ENCODE measurements around the gene TLR8.

DNA sequence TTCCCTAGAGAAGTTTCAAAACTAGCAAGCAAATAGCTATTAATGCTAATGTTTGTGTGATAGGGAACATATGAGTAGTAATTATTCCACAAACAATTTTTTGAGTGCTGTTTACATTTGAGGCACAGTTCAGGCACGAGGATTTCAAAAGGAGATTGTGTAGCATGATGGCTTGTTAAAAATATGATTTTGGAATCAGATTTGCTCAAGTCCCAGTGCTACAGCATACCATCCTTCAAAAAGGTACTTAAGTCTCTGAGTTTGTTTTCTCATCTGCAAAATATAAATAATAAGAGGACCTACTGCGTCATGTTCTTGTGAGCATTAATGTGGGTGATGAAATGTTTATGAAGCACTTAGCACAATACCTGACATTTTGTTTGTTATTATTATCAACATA, 11.3 kb downstream of the TLR8 start:
- TF ChIP-seq, protein P1, sequence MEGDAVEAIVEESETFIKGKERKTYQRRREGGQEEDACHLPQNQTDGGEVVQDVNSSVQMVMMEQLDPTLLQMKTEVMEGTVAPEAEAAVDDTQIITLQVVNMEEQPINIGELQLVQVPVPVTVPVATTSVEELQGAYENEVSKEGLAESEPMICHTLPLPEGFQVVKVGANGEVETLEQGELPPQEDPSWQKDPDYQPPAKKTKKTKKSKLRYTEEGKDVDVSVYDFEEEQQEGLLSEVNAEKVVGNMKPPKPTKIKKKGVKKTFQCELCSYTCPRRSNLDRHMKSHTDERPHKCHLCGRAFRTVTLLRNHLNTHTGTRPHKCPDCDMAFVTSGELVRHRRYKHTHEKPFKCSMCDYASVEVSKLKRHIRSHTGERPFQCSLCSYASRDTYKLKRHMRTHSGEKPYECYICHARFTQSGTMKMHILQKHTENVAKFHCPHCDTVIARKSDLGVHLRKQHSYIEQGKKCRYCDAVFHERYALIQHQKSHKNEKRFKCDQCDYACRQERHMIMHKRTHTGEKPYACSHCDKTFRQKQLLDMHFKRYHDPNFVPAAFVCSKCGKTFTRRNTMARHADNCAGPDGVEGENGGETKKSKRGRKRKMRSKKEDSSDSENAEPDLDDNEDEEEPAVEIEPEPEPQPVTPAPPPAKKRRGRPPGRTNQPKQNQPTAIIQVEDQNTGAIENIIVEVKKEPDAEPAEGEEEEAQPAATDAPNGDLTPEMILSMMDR (IDR thresholded peaks at IDR 0.05) = no peak
- TF ChIP-seq, protein P2, sequence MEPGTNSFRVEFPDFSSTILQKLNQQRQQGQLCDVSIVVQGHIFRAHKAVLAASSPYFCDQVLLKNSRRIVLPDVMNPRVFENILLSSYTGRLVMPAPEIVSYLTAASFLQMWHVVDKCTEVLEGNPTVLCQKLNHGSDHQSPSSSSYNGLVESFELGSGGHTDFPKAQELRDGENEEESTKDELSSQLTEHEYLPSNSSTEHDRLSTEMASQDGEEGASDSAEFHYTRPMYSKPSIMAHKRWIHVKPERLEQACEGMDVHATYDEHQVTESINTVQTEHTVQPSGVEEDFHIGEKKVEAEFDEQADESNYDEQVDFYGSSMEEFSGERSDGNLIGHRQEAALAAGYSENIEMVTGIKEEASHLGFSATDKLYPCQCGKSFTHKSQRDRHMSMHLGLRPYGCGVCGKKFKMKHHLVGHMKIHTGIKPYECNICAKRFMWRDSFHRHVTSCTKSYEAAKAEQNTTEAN (CRISPR knock-in tag; IDR thresholded peaks at IDR 0.05) = no peak

All from WTC11 (cell line).